Embryonic facial prominence (tissue), 1 donor: ENCODE results near the gene ALKBH7.

ENCODE experiments used
- DNase-seq: peaks from one replicate; pipeline ENCODE4 v3.0.0-alpha.2; 2016; ENCODE audit errors: extremely low spot score

Gene ALKBH7

DNA sequence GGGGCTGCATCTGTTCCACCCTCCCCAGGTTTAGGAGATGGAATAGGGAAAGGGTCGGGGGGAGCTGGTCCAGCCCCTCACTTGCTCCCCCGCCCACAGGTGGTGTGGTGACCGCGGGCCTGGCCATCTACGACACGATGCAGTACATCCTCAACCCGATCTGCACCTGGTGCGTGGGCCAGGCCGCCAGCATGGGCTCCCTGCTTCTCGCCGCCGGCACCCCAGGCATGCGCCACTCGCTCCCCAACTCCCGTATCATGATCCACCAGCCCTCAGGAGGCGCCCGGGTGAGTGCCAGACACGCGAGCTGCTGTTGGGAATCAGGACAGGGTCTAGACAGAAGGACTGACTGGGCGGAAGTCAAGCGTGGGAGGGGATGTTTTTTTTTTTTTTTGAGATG lies 8.2 kb upstream of the ALKBH7 start:
- no peak for DNase-seq

DNA sequence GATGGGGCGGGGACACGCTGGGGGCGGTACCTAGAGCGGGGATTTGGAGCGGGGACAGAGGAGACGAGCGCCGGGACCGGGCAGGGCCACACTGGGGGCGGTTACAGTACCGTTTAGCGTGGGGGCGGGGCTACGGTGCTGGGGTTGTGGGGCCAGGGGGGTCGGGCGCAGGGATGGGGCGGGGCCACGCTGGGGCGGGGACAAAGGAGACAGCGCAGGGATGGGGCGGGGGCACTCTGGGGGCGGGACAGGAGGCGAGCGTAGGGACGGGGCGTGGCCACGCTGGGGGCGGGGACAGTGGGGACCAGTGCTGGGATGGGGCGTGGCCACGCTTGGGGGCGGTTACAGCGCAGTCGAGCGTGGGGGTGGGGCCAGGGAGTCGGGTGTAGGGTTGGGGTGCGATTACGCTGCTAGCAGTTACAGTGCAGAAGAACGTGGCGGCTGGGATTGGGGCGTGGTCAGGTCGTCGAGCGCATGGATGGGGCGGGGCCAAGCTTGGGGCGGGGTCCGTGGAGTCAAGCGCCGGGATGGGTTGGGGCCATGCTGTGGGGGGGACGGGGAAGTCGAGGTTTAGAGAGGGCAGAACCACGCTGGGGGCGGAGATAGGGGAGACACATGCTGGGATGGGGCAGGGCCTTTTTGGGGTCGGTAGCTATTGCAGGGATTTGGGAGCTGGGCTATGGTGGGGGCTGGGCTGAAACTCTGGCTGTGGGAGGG lies 660 bp downstream of the ALKBH7 start:
- peak; percentile 98 for DNase-seq

DNA sequence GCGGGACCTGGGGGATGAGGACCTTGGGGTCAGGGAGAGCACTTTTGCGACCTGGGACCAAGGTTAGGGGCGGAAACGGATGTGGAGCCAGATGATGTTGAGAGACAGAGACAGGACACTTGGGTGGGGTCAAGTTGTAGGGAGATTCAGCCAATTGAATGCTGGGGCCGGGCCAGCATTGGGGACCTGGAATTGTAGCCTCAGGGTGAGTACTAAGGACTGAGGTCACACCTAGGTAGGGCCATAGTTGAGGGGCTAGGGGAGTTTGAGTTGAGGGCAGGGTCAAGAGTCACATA lies 1.2 kb downstream of the ALKBH7 start:
- DNase-seq: no peak

DNA sequence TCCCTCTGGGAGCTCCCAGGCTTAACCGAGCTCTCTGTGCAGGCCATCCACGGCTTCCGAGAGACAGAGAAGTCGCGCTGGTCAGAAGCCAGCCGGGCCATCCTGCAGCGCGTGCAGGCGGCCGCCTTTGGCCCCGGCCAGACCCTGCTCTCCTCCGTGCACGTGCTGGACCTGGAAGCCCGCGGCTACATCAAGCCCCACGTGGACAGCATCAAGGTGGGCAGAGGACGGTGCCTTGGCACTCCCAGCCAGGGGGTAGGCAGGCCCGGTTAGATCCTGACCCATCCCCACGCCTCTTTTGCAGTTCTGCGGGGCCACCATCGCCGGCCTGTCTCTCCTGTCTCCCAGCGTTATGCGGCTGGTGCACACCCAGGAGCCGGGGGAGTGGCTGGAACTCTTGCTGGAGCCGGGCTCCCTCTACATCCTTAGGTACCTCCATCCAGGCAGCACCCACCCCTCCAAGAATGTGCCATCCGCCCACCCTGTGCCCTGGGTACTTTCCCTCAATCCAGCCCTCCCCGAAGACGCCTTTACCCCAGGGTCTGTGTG lies 1.6 kb downstream of the ALKBH7 start:
- DNase-seq: no peak

DNA sequence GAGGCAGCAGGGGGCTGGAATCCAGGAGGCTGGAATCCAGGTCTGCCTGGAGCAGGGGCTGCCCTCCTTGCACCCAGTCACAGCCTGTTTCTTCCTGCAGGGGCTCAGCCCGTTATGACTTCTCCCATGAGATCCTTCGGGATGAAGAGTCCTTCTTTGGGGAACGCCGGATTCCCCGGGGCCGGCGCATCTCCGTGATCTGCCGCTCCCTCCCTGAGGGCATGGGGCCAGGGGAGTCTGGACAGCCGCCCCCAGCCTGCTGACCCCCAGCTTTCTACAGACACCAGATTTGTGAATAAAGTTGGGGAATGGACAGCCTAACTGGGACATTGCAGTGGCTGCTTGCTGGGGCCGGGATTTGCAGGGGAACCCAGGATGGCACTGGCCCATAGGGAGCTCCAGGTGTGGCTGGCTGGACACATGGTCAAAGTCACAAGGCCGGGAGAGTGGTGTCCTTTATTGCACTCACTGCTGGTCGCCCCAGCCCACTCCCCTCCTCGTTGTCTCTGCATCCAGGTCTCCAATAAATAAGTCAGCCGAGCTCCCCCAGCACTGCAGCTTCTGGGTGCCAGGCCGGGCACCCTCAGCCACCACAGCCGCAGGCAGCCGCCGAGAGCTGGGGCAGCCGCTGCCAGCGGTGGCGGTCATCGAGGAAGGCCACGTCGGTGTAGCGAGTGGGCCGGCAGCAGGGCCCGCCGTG lies 2.3 kb downstream of the ALKBH7 start:
- no peak for DNase-seq

DNA sequence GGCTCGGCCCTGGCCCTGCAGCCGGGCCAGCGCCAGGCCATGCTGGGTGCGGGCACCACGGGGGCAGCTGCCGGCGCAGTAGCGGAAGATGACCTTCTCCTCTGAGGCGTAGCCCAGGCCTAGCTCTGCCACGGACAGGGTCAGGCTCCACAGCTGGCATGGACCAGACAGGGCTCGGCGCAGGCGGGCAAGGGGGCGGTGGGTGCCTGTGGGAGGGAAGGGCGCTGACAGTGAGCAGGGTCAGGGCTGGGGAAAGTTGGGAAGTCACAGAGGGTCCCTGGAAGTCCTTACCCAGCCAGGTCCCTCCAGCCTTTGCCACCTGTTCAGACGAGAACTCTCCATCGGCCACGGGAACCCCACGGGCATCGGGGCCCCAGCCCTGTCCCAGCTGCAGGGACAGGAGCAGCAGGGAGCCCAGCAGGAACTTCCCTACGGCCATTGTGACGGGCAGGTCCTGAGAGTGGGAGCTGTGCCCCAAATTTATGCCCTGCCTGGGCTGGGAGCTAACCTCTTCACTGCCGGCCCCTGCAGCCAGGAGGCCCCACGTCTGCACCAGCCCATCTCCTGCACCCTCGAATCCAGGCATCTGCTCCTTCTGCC lies 2.9 kb downstream of the ALKBH7 start, which contains the start of gene PSPN:
PSPN (minus strand) TSS at position 523 of the 600 bp plus-strand sequence; CDS start at position 439, 84 bp downstream.
- DNase-seq: no peak

DNA sequence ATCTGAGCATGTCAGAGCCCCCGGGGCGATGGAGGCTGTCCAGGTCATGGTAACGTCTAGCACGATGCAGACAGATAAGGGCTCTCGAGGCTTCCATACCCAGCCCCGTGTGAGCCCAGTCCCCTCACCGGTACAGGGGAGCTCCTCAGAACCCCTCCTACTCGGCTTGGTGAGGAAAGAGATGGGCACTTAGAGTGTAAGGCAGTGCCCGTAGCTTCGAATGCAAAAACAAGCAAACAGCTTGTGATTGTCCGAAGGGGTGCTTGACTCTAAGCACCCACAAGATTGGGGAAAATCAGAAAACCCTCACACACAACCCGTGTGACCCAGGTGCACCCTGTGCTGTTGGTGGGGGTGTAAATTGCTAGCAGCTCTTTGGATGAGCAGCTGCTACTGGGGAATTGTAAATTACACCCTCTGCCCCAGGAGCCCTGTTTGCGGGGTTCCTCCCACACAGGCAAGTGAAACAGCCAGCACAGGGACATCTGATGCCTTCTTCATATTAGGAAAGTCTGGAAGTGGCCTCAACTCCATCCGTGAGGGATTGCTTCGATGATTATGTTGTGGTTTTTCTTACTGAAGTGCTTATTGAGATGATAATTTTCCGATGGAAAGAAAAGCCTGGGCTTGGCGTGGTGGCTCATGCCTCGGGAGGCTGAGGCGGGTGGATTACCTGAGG lies 4.1 kb downstream of the ALKBH7 start:
- no peak for DNase-seq

DNA sequence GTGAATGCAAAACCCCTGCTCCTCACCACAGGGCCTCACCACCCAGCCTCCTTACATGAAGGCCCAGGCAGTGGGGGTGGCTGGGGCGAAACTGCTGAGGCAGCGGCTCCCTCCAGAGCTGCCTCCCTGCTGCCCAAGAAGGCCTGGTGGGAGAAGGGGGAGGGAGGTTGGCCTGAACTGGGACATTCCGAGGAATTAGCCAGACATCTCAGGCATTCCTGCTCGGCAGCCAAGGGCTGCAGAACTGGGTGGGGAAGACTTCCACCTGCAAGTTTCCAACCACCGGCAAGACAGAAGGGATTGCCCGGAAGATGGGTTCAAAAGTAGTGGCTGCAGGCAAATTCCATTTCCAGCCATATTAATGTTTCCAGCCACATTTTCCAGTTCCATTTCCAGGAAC lies 5.4 kb downstream of the ALKBH7 start:
- DNase-seq: no peak

DNA sequence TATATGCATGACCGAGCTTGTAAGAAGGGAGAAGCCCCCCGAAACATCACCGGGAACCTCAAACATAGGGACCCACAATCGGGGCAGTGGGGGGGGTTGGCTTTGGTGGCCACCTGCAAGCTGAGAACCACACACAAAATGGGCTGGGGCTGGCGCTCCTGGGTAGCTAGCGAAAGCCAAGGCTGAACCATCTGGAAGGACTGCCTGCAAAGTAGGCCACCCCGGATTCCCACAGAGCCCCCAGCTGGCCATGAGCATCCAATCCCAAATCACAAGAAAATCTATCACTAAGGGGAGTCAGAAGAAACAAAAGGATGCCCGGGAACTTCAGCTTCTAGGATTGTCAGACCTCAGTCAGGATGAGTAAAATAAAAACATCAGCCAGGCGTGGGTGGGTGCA lies 5.9 kb downstream of the ALKBH7 start:
- DNase-seq: no peak

DNA sequence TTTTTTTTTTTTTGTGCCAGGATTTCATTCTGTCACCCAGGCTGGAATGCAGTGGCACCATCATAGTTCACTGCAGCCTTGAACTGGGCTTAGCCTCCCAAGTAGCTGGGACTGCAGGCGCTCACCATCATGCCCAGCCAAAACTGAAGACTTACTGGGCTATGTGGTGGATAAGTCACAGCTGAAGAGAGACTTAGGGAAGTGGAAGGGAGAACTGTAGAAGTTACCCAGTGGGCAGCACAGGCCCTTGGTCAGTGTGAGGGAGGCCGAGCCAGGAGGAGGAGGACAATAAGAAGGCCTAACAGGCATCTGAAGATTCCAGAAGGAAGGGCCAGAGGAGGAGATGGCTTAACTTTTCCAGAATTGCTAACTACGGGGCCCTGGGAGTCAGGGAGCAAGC lies 7.2 kb downstream of the ALKBH7 start:
- DNase-seq: no peak

DNA sequence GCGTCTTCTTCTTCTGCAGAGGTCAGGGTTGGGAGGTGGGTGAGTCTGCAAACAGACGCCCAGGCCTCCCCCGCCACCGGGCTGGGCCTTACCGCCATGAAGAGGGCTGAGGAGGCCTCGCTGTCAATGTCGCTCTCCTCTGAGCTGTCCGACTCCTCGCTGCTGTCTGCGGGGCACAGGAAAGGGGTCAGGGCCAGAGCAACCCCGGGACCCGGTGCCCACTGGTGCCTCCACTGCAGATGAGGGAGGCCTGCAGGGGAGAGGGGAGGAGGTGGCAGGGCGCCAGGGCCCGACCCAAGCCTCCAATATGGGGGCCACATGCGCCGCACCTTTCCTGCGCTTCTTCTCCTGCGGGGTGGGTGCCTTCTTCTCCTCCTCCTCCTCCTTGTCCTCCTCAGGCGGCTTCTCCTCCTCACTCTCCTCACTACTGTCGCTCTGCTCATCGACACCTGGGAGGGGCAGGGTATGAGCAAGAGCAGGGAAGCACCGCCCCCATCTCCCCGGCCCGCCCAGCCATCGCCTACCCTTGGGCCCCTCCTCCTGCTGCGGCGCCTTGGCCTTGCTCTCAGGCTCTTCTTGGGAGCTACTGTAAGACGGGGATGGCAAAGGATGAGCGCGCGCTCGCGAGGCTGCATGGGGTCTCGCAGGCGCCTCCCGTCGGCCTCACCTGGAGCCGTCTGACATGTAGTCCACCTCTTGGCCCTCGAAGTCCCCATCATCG lies 8.6 kb downstream of the ALKBH7 start:
- DNase-seq: no peak

DNA sequence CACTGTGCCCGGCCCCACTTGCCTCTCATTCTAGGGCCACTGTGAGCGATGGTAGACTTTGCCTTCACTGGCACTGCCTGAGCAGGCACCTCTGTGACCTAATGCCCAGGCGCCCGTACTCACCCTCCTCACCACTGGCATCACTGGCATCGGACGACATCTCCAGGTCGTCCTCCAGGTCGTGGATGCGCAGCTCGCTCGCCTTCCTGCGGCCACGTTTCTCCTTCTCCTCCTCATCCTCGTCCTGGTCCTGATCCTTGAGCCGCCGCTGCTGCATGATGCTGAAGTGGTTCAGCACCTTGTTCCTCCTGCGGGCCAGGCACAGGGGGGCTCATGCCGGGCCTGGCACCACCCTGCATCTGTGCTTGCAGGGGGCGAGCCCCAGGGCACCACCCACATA lies 10.6 kb downstream of the ALKBH7 start:
- DNase-seq: no peak

DNA sequence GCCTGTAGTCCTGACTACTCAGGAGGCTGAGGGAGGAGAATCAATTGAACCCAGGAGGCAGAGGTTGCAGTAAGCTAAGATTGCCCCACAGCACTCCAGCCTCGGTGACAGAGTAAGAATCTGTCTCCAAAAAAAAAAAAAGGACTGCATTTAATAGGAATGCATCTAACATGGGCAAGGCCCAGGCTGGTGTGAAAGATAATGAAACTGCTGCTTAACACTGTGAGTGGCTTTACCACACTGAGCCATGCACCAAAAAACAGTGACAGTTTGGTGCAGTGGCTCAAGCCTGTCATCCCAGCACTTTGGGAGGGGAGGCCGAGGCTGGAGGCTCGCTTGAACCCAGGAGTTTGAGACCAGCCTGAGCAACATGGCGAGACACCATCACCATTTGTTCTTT lies 11.8 kb downstream of the ALKBH7 start:
- no peak for DNase-seq

DNA sequence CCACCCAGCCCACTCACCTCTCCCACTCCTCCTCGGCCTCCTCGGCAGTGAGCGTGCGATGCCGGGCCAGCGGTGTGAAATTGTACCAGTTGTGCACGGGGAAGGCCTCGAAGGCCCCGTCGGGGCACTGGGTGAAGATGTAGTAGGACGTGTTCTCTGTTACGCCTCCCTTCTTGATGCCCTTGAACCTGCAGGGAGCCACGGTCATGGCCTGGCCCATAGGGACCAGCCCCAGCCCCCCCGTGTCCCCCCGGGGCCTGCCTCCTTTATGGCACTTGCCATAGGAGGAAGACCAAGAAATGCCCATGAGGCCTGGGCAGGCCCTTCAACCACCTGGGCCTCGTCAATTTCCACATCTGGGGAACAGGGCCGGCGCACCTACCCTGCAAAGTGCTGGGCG lies 14.8 kb downstream of the ALKBH7 start:
- no peak for DNase-seq

DNA sequence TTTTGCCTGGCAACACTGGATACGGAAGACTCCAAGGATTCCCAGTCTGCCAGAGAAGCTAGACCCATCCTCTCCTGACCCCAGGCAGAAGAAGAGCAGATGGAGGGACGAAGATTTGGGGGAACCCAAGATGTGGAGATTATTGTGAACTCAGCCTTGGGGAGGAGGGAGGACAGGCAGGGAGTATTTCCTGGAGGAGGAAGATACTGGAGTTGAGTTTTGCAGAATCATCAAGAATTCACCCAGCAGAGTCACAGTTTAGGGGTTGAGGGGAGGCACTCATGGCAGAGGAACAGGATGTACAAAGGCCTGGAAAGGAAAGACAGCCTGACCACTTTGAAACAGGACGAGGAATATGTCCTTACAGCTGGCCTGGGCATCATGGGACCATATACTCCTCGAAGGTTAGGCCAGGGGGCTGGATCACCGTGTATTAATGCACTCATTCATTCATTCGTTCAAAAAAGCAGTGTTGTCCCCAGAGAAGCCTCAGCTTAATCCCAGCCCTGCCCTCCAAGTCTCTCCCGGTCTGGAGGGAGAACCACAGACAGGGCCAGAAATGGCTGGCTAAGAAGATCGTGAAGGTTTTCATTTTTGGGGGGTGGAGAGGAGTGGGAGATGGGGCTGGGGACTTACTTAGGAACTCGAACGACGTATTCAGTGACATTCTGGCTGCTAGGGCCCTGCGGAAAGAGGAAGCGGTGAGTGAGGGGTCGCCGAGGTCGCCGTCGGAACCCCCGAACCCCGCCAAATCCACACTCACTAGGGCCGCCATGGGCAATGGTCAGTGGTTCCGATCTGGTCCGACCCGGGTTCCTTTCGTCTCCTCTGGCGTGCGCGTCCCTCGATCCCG lies 19.9 kb downstream of the ALKBH7 start:
- DNase-seq: no peak

DNA sequence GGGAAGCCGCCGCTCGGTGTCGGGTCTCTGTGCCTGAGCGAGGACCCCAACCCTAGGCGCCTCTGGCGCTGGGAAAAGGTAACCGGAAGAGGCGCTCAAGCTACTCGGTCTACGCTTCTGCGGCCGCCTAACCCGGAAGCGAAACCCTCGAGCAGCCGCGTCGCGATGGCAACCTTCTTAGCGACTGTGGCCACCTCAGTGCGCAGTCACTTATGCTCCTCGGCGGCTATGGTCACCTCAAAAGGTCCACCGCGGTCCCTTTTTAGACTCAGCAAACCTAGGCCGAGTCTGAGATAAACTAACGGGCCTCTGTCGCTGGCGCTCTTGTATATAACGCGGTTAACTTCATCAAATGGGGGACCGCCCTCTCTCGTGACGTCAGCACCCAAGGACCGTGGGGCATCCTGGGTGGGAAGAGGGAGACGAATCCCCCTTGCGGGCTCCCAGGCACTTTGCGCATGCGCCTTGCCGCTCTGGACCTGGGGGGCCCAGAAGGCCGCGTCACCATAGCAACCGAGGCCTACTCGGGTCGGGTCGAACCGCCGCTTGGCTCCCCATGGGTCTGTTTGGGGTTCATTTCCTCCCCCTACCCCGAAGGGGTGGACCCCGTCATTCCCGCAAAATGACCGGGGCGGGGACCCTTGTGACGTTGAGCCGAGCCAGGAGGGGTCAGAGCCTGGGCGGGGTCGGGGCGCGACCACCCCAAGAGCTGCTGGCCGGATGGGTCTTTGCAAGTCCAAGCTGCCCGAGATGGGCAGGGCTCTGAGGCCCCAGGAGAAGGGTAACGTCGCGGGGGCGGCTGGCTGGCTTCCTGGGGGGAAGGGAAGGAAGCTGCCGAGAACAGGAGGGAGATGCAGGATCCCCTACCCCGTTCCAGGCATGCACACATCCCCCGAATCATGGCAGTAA lies 20.7 kb downstream of the ALKBH7 start, which contains the start of gene GTF2F1:
GTF2F1 (minus strand) TSS at position 91 of the 909 bp plus-strand sequence. CDS start 169 bp downstream, outside the sequence.
- peak; percentile 95 for DNase-seq

DNA sequence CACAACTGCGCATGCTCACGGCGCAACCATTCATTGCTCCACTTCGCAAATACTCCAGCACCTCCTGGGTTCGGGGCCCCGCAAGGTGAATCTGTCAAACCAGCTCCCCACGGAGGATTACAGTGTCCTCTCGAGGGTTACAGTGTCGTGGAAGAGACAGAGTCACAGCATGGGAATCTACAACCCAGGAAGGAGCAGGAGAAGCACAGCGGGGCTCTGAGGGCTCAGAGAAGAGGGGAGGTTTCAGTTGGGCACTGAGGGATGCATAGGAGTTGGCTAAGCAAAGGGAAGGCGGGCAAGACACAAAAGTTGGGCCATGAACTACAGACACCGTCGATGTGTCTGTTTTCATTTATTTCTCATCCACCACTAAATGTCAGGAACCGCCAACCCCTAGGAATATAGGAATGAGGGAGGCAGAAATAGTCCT lies 21.4 kb downstream of the ALKBH7 start:
- no peak for DNase-seq

DNA sequence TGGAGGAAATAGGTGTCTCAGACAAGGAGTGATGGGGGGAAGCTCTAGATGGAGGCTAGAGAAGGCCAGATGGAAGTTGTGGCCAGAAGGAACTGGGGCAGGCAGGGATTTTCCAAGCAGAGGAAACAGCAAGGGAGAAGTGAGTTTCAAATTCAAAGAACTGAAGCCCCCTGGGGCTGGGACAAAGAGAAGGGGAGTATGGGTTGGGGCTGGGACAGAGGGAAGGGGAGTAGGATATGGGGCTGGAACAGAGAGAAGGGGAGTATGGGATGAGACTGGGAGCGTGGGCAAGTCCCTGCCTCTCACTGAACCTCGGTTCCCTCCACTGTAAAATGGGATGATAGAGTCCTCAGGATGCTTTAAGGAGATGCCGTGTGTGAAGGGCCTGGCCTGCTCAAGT lies 22.2 kb downstream of the ALKBH7 start:
- no peak for DNase-seq

DNA sequence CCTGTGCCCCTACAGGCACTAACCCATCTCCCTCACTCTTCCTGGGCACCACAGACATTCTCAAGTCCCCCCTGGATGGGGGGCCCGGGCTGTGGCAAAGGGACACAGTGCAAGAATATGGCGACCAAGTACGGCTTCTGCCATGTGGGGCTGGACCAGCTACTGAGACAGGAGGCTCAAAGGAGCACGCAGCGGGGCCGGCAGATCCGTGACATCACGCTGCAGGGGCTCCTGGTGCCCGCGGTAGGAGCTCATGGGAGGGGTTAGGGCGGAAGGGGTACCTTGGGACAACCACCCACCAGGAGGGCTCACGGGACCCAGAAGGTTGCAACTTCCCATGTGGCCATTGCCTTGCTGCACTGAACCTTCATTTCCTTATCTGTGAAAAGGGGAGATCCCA lies 23.7 kb downstream of the ALKBH7 start:
- DNase-seq: no peak
